Measurements from ENCODE around the gene FOXP1. TPM values are rescaled to one million over a fixed set of nuclear protein-coding genes. Genes with fewer than 3 reads are reported as not detected.

Gene FOXP1
- total and polyA plus RNA-seq, 9 of the 15 experiments (the other 6 are each of a cell fraction or from before 2014, with no cell fraction given): 7.7 to 34.5 (median 13.7) TPM

- TF ChIP-seq CREB5 (CRISPR knock-in tag; IDR thresholded peaks at IDR 0.05): no peak
- TF ChIP-seq TSC22D4 (tag; IDR thresholded peaks at IDR 0.05): no peak
- TF ChIP-seq ZEB2 (IDR thresholded peaks at IDR 0.05): no peak
- no peak for TF ChIP-seq ZNF184 (CRISPR knock-in tag; IDR thresholded peaks at IDR 0.05)
- no peak for TF ChIP-seq STAT6 (CRISPR knock-in tag; IDR thresholded peaks at IDR 0.05)
- TF ChIP-seq THRB (CRISPR knock-in tag; conservative IDR thresholded peaks at IDR 0.05): no peak
- TF ChIP-seq CREM (IDR thresholded peaks at IDR 0.05; ENCODE audit: low read depth): no peak
- no peak for TF ChIP-seq ZNF24 (IDR thresholded peaks at IDR 0.05)
- TF ChIP-seq PURB (CRISPR knock-in tag; IDR thresholded peaks at IDR 0.05; ENCODE audit: low read depth): no peak
Observed at GRCh38 chr3:71121429-71122167, 461.9 kb downstream of the FOXP1 start (continued).
